ENCODE results near the gene GPX3.

GPX3 gene

DNA sequence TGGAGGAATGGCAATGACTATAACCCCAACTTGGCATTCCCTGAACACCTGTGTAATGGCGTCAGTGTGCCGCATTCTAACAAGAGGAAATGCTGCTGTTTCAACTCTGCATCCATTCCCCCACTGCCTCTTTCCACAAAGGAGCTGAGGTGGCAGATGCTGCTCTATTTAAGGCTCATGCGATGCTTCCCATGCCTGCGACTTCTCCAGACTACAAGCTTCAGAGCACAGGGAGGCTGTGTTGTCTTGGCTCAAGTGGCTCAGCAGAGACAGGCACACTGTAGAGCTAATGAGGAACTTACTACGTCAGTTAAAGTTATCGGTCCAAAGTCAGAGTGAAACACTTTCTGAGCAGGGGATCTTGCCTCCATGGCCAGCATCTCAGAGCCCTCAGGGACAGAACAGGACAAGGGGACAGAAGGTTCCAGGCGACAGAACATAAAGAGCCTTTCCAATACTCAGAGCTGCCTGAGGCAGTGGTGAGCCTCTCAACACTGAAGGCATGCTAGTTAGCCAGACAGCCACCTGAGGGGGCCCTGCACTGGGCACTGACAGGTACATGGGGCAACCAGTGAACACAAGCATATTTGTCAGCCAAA is 38.6 kb downstream of the GPX3 start:
- no peak for DNase-seq

DNA sequence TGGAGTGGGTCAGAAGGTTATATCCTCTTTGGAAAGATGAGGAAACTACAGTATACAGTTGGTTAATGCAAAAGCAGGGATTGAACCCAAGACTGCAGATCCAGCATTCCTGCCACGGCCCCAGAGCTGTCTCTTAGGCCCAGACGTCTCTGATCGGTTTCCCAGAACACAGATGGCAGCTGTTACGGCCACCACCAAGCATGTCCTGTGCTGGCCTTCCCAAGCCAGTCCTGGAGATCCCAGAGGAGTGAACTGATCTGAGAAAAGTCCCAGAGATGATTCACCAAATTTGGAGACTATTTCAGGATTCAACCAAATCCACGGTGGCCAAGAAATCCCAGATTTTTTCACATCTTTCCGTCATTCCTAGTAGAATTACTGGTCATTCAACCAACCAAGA is 40.4 kb downstream of the GPX3 start:
- DNase-seq, result no peak

DNA sequence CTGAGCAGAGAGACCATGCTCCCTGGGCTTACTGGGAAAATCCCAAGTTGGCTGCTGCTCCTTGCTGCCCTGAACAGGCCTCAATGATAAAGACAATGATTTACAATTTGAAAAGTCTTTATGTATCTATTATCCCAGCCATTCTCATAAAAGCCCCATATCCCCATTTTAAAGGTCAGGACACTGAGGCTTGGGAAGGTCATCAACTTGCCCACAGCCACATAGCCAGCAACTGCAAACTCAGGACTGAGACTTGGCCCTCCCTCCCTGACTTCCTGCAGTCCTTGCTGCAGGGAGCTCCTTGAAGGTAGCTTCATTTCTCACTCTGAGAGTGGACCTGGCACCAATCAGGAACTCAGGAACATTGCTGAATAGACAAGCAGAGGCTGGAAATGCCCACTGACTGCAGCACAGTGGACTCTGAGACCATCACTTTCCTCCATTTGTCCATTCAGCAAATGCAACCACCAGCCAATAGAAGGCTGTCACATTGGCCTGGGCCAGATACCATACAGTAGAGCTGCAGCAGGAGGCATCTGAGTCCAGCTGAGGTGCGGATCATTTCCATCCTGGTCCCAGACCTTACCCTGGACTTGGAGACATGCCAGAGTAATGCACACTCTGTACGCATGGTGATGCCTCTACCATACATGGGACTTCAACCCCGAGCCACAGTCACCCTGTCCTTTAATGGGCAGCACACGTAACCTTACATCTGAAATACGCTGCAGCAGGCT is 42.2 kb downstream of the GPX3 start:
- DNase-seq, result no peak

DNA sequence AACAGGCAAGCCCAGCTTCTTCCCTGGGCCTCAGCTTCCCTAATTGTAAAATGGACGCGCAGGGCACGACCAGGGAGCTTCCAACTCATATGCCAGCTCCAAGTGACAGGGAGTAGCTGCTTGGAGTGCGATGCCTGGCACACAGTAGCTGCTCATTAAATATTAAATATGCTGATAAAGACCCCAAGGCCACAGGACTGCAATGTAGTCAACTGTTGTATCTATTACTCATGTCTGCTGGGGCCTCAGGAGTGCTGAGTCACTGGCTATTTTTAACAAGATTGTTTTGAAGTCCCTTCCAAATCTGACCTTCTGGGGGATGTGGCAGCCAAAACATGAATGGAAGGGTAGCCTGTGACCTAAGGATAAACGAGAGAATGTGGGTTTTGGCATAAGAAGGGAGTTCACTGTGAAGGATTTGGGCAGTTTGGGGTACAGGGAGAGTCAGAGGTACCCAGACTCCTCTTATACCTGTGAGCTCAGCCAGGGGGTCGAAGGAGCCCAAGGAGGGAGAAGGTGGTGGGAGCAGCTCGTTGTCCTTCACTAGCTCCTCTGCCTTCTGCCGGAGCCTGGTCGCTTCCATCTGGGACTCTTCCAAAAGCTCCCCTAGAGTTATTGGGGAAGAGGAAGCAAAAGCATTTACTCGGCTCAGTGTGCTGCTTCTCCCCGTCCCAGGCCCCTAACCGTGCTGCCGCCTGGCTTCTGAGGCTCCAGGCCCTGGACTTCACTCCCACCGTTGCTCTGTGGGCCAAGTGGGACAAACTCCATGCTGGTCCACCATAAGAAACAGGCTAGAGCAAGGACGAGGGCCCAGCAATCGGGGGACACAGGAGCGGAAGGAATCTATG is 43.0 kb downstream of the GPX3 start:
- no peak for DNase-seq

DNA sequence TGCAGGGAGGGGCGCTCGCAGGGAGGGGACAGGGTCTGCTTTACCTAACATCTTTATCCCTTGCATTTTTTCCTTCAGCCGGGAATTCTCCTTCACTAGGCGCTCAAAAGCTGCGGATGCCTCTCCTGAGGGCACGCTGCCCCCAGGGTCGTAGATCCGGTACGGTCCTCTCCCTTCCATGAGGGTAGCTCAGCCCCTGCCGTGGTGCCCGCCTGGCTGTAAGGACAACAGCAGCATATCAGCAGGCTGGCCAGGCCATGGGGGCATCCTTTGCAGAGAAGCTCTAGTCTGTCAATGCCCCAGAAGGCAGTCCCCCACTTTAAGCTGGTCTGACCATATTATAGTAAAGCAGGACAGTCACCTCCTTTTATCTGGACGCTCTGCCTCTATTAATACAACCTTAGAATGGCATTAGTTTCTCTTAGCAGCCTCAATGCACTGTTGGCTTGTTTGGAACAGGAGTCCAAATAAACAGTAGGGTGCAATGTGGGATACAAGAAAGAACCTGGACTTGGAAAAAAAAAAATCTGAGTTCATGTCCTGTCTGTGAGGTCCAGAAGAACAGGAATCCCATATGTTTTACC is 44.6 kb downstream of the GPX3 start:
- no peak for DNase-seq

DNA sequence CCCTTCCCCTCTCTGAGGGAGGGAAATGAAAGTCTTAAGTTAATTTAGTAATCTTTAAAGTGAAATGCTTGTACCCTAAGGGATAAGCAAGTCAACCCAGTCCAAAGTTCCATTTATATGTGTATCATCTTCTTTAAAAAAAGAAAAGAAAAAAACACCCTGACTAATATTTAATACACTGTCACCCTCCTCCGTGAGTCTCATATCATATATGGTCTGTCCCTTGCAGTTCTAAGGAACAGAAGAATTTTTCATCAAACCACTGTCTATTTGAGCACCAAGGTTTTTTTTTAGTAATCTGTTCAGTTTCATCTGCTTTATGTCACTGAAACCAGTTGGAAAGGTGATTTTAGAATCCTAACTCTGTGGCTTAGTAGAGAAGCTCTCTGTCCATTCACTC is 45.2 kb downstream of the GPX3 start:
- DNase-seq, result no peak

DNA sequence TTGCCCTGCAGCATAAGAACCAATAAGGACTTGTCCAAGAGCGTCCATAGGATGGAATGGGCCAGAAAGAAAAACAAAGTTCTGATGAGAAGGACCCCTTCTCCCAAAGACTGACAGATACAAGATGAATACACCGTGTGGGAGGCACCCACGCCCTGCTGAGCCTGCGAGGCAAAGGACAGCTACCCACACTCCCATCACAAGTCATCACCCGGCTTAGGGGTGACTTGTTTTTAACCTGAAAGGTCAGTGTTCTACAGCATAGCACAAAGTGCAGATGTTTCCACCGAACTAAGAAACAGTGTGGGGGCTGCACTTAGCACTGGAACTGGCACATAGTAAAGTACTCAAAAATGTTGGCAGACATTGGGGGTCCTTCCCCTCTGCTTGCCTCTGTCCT is 46.5 kb downstream of the GPX3 start:
- no peak for DNase-seq

DNA sequence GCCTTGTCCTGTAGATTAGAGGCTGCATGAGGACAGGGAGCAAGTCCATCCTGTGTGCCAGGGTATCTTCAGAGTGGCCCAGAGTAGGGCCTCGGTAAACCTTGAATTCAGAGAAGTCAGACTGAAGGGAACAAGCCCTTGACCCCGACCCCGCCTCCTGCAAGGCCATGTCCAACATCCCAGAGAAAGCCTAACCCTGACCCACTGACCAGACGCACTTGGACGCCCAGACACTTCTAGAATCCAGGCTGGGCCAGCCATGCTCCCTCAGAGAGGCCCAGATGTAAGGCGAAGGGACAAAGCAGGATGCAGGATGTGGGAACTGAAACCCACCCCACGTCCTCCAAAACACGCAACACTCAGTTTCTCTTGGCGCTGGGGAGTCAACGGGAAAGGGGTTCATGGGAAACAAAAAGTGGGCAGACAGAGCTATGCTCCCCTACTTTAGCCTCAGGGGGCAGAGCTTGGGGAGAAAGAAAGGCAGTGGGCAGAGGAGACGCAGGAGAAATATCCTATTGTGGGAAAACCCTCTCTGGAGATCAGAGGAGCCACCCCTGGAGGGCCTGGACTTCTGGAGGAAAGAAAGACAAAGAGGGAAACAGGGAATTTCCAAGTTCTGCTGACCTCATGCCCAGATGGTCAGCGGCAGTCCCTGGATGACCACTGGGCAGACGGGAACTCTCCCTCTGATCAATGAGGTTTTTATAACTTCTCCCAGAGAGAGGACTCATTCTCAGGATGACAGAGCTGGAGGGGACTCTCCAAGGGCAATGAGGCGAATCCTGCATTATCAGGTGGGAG is 47.4 kb downstream of the GPX3 start:
- no peak for DNase-seq

DNA sequence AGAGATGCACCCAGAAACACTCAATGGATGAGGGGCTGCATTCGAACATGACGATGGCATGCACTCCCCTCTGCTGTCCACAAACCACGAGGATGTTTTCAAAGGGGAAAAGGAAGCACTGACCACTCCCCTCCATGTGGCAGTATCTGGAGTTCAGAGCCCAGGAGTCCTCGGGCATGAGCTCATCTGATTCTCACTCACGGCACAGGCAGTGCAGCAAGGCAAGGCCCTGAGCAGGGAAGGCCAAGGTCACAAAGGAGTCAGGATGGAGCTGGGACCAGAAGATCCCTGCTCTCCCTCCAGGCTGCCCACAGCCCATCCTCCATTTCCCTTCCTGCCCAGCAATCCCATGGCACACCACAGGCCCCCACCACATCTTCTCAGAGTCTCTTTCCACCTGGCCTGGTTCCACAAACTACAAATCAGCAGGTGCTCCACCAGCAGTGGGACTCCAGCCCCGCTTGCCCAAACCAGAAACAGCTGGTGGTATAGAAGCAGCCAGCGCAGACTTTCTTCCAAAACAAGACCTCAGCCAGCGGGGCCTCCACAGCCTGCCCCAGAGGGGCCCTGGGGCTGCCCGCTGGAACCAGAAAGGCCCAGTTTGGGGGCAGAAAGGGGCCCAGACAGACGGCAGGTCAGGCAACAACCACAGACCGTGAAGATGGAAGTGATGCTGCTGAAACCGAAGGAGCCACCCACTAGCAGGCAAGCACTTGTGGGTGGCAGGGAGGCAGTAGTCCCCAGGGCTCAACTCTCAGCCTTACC is 48.2 kb downstream of the GPX3 start:
- no peak for DNase-seq

DNA sequence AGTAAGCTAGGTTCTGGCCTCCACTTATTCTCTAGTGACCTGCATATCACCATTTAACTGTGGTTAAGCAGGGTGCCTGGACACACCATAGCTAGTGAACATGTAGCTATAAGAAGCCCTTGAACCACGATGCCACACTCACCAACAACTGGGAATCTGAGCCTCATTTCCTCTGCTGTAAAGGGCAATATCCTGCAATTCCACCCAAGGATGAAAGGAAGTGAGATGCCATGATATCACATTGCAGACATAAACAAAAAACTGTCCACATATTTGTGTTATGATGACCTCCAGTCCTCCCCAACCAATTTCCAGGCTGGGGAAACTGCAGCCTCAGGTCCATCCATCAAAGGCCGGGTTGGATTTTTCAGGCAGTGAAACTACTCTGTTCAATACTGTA is 50.1 kb downstream of the GPX3 start:
- DNase-seq, result no peak

DNA sequence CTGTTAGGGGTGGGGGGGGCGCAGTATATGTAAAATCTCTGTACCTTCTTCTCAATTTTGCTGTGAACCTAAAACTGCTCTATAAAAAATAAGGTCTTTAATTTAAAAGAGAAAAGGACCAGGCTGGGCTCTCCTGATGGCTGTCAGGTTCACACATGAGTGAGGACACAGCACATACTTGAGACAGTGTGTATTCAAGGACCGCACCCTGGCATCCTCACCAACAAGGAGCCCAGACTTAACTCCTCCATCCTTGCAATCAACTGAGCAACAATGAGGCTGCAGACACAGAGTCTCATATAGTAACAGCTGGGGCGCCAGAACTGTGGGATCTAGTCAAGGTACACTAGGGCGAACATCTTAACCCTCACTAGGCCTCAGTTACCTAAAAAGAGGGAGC is 50.6 kb downstream of the GPX3 start:
- DNase-seq, result no peak

DNA sequence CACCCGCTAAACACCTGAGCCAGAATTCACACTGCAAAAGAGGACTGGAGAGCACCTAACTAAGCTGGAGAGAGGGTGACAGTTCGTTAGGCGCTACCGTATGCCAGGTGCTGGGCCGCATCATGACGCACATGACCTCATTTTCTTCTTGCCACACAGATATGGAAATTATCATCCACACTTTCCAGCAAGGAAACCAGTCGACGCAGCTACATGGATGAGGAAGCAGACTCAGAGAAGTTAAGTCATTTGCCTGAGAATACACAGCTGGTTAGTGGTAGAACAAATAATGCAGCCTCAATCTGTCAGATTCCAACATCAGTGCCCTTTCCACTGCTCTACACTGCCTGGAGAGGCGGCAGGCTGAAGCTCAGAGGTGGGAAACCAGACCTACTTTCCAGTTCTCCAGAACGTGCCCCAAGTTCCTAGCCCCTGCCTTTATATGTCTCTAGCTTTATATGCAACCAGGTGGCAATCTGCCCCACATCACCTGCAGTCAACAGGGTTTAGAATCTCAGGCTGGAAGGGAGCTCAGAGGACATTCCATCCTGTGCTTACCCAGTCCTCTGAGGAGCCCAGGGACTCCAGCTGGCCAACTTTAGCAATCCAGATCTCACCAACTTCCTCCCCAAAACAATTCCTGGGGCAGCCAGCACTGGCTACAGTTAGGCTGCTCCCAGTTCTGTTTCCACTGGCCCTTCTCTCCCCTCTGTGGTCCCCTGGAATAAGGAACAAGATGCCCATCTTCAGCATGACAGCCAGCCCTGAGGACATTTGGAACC is 51.6 kb downstream of the GPX3 start:
- no peak for DNase-seq

DNA sequence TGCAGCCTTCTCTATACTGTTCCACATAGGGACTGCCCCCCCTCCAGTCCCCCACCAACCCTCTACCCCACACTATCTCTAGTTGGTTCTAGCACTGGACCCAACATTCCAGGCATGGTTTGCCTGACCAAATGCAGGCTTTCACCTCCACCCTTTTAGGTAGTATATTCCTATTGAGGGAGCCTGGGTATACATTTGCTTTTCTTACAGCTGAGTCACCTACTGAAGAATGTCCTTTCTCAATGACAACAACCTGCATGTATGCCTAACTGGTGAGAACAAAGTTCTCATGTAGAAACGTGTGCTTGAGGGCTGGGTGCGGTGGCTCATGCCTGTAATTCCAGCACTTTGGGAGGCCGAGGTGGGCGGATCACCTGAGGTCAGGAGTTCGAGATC is 52.2 kb downstream of the GPX3 start:
- DNase-seq, result no peak

DNA sequence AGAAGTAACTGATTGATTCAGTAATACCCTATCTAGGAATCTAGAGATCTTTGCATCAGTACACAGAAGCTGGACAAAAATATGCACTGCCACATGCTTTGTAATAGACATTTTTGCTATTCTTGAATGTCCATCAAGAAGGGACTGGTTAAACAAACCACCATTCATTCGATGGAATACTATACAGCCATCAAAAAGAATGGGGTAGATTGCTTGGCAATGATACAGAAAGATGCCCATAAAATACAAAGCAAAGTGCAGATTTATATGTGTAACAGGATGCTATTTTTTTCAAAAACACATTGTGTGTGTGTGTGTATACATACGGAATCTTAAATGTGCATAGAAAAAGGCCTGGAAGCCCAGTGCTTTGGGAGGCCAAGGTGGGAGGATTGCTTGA is 52.9 kb downstream of the GPX3 start:
- no peak for DNase-seq

DNA sequence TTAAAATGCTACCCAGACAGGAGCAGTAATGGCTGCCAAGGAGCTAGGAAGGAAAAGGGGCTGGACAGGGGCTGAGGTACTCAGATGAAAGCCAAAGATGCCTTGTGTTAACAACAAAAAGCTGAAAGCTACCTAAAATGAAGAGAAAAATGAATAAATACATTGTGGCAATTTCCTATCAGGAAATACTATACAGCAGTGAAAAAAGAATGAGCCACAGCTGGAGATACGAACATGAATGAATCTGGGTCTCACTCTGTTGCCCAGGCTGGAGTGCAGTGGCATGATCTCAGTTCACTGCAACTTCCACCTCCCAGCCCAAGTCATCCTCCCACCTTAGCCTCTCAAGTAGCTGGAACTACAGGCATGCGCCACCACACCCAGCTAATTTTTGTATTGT is 54.2 kb downstream of the GPX3 start:
- no peak for DNase-seq

DNA sequence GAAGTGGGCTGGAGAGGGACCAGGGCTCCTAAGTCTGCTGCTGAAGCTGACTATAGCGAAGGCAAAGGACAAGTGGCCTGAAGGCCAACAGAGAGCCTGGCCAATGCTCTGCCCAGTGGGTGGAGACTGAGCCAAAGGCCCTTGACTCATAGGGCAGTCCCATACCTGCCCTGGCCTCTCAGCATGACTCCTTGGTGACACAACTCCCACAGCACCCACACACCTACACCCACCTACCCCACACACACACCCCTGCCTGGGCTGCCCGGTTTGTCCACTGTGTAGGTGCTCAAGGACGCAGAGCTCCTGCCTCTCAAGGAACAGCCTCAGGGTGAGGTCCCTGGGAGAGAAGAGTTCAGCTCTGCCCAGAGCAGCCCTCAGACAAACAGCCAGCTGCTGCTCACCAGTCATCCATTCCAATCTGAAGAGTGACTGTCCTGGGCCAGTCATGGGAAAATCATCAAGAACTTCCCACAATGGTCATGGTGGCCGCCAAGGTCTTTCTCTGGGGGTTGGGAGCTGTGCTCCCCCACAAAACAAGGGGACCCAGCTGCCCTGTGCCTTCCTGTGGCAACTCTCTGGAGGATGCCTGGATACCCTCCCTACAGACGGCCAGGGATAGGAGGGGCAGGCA is 55.4 kb downstream of the GPX3 start:
- DNase-seq, result no peak

DNA sequence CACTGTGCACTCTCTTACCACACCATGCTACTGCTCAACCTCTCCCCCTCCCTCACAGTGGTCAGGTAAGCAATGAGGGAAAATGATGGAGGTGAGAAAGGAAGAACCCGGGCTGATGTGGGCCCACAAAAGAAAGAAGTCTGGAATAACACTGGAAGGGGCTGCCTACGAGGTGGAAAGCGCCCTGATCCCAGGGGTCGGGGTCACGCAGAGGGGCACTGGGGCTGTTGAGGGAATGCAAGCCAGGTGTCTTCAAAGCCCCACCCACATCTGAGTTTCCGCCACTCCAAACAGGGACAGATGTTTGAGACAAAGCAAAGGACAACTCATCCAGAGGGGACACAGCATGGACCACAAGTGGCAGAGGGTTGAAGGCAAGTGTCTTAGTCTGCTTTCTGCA is 56.2 kb downstream of the GPX3 start:
- no peak for DNase-seq

DNA sequence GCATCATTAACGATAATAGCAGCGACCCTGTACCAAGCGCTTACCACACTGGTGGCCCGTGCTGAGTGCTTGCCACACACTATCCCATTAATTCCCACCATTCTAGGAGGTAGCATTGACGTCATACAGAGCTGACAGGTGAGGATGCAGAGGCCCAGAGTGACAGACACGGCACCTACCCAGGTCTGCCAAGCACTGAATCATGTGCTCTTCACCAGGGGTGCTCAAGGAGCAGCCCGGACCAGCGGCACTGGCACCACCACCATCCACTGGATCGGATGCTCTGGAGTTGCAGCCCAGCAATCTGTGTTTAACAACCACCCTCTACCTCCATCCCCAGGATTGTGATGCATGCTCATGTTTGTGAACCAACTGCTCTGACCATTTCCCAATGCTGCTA is 57.0 kb downstream of the GPX3 start:
- no peak for DNase-seq

DNA sequence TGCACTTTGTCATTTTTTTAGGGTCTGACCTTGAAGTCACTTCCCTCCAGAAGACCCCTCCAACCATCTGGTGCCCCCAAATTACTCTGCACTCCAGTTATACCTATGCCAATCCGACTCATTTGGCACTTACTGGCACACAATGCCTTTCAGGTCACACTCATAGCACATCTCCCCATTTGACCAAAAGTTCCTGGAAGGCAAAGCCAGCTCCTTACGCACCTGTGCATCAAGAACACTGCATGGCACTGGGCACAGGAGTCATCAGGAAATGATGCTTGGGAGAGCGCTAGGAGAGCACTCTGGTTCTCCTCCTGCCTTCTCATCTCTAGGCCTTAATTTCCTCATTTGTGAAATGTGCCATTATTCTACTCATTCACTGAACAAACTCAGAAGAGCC is 57.6 kb downstream of the GPX3 start:
- no peak for DNase-seq

All from NCI-H69 (cell line).